HG03460 (cell line): ENCODE measurements around the gene SMC4.

Experiments
- ATAC-seq: cut with Tn5 transposase; IDR thresholded peaks from one replicate; pipeline ENCODE4 v1.9.1; 2021; ENCODE audit not compliant: unreplicated experiment

SMC4 gene

GRCh38 chr3:160473978-160474377 is 74.5 kb downstream of the SMC4 start:
- no peak for ATAC-seq

DNA sequence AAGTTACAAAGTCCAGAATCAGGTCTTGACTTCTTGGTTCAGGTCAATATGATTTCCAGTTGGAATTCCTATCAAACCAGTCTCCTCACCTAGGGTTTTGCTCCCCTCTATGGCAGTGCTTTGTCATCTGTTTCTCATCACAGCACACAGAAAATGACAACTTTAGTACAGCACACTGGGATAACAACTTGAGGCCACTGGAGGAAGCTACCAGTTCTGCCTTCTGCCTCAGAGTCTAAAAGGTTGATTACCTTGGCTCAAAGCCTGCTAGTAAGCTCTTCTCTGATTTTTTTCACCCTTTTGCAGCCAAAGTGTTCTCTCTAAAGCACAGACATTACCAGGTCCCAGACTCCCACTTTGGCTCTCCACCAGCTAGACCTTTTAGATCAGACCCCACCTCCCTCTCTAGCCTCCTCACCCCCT is 75.0 kb downstream of the SMC4 start:
- ATAC-seq = no peak

GRCh38 chr3:160475153-160475552 is 75.7 kb downstream of the SMC4 start:
- ATAC-seq = no peak

DNA sequence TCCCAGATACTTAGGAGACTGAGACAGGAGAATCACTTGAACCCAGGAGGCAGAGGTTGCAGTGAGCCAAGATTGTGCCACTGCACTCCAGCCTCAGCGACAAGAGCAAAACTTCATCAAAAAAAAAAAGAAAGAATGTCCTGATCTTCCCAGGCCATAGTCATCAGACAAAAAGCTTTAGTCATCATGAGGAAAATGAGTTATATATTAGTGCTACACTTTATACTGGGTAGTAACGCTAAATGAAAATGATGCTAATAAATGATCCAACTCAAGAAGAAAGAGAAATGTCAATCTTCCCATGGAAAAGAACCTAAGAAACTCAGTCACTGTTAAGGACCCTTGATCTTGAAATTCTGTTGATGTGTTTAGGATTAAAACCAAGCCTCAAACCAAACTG is 76.4 kb downstream of the SMC4 start:
- ATAC-seq = no peak

DNA sequence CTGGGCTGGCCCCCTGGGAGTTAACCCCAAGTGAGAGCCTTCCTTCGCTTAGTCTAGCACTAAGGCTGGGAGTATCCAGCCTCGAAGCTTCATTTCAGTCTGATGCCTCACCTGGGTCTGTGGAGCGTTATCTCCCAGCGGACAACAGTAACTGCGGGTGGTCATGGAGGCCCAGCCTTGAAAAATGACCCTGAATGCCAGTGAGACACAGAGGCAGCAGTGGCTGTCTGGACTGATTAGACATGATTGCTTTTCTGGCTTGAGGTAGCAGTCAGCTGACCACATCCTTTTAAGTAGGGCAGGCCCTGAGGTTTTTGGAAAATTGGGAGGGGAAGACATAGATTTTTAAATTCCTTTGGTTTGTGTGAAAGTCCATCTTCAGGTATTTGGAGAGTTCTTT is 78.3 kb downstream of the SMC4 start:
- ATAC-seq = no peak

DNA sequence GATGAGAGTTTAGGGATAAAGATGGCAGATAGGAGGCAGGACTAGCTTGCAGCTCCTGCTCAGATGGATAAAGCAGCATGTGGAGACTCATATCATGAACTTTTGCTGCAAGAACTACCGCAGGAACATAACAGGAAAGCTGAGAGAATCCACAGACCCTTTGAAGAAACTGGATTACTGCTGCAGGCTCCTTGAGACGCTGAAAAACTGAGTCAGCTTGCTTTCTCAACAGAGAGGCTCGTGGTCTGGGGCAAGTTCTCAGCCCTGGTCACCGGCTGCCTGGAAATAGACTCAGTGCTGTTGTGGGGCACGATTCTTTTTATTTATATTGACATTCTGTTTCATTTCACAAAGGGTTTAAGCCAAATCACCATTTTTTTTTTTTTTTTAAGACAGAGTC is 78.9 kb downstream of the SMC4 start:
- no peak for ATAC-seq

GRCh38 chr3:160479376-160479775 is 79.9 kb downstream of the SMC4 start:
- no peak for ATAC-seq

DNA sequence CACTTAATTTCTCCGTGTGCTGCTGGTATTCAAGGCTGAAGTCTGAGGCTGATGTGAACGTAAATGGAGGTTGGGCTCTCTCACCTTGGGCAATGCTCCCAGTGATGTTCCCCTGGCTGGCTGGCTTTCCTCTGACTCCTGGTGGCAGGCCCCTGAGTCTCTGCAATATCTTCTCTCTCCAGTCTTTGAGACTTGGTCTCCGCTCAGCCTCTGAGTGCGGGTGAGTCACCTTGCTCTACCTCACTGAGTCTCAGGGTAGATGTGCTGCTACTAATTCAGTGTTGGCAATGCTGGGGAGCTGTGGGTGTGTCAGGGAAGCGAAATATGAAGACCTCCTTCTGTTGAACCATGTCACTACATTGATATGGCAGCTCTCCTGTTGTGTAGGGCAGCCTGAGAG is 81.5 kb downstream of the SMC4 start:
- no peak for ATAC-seq

DNA sequence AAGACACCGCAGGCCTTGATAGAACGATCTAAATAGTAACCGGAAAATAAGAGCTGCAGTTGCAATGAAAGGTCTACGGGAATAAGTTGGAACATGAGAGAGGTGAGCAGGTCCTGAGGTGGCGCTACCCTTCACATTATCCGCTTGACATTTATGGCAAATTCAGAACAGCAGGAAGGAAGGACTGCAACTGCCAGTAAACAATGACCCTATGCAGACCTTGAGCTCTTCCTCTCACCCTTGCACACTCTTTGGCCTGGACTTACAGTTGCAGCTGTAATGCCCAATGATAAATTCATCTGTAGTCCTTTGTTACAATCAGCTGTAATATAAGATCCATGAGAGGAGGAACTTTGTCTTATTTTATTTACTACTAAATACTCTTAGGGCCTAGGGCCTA is 82.4 kb downstream of the SMC4 start:
- ATAC-seq = no peak

GRCh38 chr3:160482796-160483195 is 83.3 kb downstream of the SMC4 start:
- ATAC-seq = no peak
